Iris pigment epithelial cell (primary cell): Measurements from ENCODE around the gene CMPK1.
"Not testable (repeated sequence)": the region's sequence is repeated elsewhere in the genome, so short reads cannot be mapped to it uniquely, and the experiment has no call there.

Experiments
- DNase-seq: peaks from one replicate; pipeline ENCODE4 v3.0.0-alpha.2; 2011; ENCODE audit warnings: low read depth

CMPK1 gene

DNA sequence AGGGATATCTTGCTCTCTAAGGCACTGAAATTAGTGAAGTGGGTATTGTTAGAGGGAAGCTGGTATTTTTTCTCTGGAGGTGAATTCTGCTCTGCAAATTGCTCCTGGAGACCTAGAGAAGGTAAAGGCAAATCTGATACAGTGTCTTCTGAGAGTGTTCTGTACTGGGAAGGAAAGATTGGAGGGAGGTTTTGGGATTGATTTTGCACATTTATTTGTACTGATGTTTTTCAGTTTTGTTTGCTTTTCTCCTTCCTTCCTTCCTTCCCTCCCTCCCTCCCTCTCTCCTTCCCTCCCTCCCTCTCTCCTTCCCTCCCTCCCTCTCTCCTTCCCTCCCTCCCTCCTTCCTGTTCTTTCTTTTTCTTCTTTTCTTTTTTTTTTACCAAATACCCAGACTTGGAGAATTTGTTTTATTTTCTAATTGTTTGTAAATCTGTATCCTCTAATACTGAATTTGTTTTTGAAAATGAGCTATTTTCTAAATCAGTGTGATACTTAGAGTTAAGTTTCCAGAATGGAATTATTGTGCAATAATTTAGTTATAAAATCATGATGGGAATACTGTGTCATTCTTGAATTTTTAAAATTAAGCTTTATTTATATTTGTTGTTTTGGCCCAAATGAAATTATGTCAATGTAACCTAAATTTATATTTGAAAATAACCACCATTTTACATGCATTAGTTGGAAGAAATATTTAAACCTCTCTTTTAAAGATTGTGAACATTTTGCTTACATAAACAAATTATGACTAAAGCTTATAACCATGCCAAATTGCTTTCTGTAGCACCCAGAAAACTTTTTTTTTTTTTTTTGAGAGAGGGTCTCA lies 4.9 kb downstream of the CMPK1 start:
- DNase-seq = no peak

DNA sequence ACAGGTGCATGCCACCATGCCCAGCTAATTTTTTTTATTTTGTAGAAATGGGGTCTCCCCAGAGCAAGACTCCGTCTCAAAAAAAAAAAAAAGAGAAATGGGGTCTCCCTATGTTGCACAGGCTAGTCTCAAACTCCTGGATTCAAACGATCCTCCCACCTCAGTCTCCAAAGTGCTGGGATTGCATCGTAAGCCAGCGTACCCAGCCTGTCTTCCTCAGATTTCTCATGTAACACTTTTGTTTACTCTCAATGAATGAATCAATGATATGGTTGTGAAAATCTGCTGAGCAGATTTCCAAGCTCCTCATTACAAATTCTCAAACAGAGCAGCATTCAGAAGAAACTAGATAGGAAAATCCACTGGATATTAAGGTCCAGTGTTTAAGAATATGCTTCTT lies 6.6 kb downstream of the CMPK1 start:
- DNase-seq = peak; percentile 69

DNA sequence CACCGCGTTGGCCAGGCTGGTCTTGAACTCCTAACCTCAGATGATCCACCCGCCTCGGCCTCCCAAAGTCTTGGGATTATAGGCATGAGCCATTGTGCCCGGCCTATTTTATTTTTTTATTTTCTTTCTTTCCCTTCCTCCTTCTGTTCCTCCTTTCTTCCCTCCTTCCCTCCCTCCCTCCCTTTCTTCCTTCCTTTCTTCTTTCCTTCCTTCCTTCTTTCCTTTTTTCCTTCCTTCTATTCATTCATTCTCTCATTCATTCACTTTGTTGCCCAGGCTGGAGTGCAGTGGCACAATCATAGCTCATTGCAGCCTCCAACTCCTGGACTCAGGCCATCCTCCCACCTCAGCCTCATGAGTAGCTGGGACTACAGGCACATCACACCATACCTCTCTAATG lies 13.4 kb downstream of the CMPK1 start:
- DNase-seq = not testable (repeated sequence)

DNA sequence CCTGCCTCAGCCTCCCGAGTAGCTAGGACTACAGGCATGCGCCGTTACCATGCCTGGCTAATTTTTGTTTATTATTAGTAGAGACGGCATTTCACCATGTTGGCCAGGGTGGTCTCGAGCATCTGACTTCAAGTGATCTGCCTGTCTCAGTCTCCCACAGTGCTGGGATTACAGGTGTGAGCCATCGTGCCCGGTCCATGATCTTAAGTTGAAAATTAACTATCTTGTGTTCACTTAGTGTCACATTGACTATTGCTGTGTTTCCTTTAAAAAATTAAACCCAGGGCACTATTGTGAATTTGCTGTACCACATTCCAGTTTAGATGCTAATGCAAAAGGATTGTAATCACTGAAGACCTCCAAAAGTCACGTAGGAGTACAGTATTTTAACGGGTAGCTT lies 14.1 kb downstream of the CMPK1 start:
- DNase-seq = no peak

DNA sequence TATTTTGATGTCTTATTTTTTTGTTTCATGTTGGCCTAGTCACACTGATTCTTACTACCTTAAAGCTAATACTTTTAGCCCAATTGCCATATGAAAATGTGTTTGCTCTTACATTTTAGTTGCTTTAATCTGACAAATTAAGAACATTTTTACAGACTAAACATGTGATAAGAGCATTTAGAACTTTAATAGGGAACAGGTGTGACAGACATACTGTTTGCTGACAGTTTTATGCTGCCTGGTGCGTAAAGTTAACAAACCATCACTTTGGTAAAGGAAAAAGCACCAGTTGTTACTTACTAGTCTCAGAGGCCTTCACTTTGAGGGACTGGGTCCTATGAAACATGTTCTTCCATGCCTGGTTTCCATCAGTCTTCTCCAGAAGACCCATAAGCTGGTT lies 14.7 kb downstream of the CMPK1 start:
- DNase-seq = no peak

DNA sequence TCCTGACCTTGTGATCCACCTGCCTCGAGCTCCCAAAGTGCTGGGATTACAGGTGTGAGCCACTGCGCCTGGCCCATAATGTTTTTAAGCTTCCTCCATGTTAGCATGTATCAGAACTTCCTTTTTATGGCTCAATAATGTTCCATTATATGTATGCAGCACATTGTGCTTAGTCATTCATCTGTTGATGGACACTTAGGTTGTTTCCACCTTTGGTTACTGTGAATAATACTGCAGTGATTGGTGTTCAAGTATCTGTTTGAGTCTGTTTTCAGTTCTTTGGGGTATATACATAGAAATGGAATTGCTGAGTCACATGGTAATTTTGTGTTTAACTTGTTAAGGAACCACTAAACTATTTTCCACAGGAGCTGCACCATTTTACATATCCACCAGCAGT lies 17.7 kb downstream of the CMPK1 start:
- DNase-seq = peak; percentile 74

DNA sequence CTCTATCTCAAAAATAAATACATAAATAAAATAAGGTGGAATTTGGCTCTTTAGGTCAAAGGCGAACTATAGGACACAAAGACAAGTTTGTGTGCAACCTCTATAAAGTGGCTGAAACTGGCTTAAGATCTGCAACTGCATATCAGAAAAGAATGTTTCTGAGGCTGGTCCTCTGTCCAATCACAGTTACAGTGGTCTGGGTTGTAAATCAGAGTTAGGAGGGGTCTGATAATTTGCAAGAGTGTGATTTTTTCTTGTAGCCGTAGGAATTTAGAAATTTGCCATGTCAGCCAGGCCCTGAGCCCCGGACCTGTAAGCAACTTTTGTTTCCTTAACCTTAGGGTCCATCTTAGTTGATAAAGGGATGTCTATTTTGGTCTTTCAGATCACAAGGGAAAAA lies 27.8 kb downstream of the CMPK1 start:
- DNase-seq = no peak

DNA sequence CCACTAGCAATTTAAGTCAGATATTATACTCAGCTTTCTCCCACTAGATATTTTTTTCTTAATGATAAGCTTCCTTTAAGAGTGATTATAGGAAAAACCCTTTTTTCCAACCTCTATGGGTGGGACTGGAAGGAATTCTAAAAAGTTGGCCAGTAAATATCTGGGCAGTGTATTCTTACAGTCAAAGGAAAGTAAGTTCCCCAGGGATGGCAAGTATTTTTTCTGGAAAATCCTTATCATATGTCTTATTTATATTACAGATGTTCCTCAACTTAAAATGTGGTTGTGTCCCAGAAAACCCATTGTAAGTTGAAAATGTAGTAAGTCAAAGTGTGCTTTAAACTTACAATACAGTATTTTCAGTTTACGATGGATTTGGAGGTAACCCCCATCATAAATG lies 29.2 kb downstream of the CMPK1 start:
- no peak for DNase-seq

DNA sequence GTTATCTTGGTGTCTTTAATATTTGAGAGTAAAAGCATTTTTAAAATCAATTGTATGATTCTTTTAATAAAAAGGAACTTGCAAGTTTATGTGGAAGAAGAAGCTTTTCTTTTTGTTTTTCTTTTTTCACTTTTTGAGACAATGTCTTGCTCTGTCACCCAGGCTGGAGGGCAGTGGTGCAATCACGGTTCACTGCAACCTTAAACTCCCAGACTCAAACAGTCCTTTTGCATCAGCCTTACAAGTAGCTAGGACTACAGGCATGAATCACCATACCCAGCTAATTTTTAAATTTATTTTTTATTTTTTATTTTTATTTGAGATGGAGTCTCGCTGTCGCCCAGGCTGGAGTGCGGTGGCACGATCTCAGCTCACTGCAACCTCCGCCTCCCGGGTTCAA lies 34.1 kb downstream of the CMPK1 start:
- DNase-seq = peak; percentile 58

DNA sequence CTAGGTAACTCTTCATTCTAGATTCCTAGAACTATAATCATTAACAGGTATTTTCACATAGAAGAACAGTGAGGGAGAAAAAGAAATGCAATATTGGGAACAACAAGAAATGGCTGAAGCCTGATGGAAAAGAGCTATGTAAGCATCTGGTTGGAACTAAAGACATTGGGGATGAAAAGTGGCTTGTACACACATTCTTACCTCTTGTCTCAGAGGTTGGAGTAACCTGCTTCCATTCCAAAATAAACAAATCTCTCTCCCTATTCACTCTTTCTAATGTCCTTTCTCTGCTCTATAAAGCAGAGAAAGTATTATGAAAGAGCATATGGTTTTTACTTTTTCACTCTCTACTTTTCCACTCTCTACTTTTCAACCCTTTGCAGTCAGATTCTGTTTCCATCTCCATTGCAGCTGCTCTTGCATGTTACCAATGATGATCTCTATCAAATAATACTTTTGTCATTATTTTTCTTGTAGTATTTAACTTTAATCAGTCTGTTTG lies 37.5 kb downstream of the CMPK1 start:
- DNase-seq = peak; percentile 37

DNA sequence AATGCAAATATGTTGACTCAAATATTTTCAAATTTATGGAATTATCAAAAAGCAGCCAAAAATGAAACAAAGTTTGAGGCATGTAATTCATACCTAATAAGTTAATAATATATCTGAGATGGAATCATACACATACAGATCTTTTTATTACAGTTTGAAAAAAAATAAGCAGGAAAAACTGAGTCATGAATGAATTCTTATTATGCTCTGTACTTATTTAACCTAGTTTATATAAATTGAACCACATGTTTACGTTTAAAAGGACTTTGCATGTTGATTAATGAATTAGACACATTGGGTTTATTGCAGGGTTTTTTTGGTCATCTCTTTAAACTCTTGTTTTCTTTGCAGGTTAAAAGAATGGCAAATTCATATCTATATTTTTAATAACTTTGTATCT lies 40.9 kb downstream of the CMPK1 start:
- DNase-seq = no peak

DNA sequence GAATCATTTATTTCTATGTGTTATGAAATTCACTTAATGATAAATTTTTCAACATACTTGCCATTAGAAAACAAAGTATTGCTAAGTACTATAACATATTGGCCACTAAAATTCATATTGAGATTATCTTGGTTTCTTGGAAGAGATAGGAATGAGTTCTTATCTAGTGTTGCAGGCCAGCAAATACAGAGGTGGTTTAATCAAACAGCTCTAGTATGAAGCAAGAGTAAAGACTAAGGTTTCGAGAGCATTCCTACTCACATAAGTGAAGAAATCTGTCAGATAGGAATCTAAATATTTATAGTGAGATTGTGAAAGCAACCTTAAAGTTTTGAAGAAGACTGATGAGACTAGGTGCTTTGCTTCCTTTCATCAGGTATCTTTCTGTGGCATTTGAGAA lies 44.6 kb downstream of the CMPK1 start:
- peak; percentile 82 for DNase-seq

DNA sequence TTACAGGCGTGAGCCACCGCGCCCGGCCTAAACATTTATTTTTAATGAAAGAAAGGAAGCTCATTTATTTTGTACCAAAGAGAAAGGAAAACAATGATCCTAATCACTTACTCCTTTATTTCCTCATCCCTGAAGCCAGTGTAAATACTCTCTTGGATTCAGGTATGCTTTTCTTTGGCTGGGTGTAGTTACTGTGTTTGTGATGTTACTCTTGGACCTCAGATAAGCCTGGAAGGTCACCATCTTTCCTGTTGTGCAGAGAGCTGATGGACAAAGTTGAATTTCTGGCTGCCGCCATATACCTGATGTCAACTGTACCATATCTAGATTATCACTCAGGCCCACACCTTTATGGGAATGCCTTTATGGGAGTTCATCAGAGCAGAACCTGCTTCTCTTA lies 47.1 kb downstream of the CMPK1 start:
- no peak for DNase-seq

DNA sequence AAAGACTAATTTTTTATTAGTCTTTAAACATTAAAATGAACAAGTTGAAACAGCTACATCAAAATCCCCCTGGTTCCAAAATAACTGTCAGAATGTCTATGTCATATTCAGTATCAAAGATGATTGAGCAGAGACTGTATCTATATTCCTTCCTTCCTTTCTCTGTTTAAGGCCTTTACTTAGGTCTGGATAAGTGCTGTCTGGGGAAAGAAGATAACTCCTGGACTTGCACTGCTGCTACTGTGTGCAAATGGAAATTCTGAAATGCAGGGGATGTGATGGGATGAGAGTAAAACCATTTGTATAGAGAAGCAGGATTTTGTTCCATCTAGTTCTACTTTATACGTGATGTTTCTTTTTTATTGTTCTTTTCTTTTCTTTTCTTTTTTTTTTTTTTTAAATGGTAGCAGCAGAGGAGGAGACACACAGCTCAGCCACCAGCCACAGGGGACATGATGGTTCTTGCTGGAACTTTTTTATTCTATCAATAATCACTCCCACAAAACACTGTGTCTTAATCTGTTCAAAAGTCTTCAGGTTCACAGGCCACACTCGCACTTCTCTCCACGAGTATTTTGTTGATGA lies 48.9 kb downstream of the CMPK1 start:
- no peak for DNase-seq

DNA sequence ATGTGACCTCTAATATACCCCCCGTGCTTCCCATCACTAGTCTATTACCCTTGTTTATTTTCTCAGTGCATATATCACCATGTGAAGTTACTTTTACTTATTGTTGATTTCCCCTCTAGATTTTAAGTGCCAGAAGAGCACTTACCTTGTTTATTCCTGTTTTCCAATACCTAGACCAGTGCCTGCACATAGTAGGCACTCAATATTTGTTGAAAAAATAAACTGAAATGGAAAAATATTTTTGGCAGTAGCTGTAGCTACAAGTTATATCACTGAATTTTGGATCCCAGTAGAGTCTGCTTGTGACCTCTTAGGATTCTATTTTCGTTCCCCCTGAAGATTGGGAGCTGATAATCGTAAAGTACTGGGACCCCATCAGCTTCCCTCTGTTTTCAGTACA lies 50.5 kb downstream of the CMPK1 start:
- no peak for DNase-seq

DNA sequence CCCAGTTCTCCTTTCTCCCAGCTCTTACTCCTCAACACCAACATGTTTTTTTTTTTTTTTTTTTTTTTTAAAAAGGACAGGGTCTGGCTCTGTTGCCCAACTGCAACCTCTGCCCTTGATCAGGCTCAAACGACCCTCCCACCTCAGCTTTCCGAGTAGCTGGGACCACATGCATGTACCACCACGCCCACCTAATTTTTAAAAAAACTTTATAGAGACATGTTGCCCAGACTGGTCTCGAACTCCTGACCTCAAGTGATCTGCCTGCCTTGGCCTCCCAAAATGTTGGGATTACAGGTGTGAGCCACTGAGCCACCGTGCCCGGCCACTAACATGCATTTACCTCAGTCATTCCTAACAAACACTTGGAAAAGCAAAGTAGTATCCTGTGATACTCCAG lies 51.4 kb downstream of the CMPK1 start:
- DNase-seq = no peak

DNA sequence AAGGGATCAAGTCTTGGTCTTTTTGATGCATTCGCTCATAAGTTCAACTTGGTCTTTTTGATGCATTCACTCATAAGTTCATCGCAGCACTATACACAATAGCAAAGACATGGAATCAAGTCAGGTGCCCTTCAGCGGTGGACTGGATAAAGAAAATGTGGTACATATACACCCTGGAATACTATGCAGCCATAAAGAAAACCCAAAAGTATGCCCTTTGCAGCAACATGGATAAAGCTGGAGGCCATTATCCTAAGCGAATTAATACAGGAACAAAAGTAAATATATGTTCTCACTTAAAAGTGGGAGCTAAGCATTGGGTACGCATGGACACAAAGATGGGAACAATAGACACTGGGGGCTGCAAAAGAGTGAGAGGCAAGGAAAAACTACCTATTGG lies 52.7 kb downstream of the CMPK1 start:
- DNase-seq = no peak

DNA sequence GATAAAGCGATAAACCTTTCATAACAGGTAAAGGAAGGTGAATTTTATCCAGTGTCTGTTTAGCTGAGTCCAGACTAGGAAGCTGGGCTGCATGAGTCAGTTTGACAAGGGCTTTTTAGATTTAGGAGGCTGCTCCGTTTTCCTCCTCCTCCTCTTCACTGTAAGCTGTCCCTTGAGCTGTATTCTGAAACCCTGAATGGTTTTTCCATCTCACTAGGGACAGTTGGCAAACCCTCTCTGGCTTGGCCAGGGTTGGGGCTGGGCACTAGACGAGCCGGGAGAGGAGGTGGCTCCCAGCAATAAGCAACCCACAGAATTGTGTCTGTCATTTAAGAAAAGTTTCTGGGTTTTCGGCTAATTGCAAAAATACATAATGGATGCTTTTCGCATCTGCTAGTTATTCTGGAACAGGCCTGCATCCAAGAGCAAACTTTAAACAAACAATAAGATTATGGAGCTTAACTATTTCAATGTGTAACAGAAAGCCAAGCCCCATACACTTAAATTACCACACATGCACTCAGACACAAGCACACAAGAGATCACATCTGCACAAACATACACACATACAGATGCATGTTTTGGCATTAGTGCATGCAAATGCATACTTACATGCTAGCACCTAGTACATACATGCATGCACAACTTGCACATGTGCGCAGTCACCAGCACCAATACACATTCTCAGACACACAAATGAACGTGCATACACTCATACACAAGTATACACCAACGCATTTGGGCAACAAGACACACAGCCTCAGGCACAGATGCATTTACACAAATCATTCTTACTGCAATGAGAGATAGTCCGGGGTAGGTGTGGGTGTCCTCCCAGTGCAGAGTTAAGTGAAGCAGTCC lies 54.7 kb downstream of the CMPK1 start:
- no peak for DNase-seq

DNA sequence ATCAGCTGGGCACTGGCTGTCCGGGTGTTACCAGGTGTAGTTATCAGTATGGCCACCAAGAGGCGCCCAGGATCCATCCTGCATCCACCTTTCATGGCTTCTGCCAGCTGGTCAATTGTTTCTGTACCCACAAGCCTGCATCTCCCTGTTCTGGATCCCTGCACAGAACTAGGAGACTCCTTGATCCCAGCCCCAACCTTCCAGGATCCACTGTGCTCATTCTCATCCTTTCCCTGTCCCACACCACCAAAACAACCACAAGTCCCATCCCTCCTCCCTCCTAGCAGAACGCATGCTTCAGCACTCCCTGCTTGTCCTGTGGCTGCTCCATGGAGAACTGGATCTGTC lies 55.3 kb downstream of the CMPK1 start:
- DNase-seq = peak; percentile 71

DNA sequence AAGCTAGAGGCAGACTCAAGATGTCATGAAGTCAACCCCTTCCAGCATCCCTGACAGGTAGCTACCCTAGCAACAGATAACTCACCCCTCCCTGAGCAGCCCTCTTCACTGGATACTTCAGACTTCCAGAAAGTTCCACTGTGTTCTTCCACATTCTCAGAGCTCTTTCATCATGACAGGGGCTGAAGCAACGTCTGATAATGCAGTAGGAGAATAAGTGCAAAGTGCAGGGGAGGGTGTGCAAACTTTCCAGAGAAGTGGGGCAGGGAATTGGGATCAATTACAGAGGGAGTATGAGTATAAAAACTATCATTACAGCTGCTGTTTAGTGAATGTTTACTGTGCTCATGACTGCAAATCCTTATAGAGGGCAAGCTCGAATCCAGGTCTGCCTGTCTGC lies 56.1 kb downstream of the CMPK1 start:
- DNase-seq = no peak

DNA sequence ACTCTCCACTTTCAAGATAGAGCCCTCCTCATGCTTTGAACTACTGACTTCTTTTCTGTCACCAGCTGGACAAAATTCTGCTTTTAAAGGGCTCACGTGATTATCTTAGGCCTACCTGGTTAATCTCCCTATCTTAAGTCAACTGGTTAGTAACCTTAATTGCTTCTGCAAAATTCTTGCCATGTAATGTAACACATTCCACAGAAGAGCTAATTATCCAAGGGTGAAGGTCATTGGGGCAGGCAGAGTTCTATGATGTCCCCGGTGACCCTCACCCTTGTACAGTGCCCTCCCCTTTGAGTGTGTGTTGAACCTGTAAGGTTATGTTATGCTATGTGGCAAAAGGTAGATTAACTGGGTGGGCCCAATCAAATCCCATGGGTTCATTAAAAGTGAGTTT lies 57.3 kb downstream of the CMPK1 start:
- no peak for DNase-seq

DNA sequence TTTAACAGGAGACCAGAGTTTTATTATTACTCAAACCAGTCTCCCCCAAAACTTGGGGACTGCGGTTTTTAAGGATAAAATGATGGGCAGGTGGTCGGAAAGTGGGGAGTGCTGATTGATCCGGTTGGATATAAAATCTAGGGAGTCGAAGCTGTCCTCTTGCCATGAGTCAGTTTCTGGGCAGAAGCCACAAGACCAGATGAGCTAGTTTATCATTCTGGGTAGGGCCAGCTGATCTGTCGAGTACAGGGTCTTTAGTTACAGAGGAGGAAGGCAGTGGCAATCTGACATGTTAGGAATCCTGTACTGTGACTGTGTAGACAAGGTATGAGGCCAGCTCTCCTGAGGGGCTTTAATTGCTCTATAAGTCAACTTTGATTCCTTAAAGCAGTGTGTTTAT lies 59.6 kb downstream of the CMPK1 start:
- no peak for DNase-seq

DNA sequence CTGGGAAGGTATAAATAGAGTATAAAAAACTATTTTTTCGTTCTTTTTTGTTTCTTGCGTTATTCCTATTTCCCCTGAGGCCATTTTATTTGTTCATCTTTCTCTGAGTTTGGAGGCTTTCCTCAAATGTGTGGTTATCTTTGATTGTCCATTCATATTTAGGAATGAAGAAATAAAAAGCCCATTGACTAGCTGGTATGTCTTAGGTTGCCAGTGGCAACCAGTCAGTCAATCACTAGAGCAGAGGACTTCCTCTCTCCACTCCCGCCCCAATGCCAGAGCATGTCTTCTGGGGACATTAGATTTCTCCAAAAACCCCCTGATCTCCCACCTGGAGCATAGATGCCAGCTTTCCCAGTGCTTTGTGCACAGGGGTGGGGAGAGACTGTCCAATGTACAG lies 61.8 kb downstream of the CMPK1 start:
- DNase-seq = no peak
